ENCODE results near the gene MORN2. TPM values are rescaled to one million over a fixed set of nuclear protein-coding genes. Genes with fewer than 3 reads are reported as not detected.

Gene MORN2
- total RNA-seq, 1 donor from 2014 or later = 11.3 TPM

DNA sequence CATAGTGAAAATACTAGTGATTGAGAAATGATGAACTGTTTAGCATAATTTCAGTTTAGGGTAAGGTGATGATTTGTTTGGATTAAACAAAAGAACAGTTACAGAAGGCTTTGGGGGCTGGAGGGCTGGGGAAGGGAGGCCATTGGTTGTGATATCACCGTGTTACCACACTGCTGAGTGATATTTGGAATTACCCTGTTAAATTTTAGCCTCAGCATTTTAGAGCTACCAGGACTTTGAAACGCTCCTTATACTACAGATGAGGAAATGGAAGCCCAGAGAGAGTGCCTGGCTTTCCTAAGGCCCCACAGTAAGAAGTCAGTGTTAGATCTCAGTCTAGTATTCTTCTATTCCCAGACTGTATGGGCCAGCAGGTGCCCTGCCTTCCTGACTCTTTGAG is 29.5 kb downstream of the MORN2 start:
- Mint-ChIP-seq H3K4me1 (ENCODE audit: unreplicated experiment) (no peaks in the 10 kb centered on the region), H3K9me3 (ENCODE audit: unreplicated experiment) (no peaks in the 10 kb centered on the region), H3K36me3 (ENCODE audit: low read depth, unreplicated experiment) (no peaks in the 10 kb centered on the region), H3K27ac (ENCODE audit: unreplicated experiment) (no peak overlapping the region), H3K27me3 (ENCODE audit: unreplicated experiment) (no peaks in the 10 kb centered on the region), H3K4me3 (ENCODE audit: unreplicated experiment) (no peak overlapping the region)
- DNase-seq (ENCODE audit: low spot score) = no peak
- TF ChIP-seq, protein P1, sequence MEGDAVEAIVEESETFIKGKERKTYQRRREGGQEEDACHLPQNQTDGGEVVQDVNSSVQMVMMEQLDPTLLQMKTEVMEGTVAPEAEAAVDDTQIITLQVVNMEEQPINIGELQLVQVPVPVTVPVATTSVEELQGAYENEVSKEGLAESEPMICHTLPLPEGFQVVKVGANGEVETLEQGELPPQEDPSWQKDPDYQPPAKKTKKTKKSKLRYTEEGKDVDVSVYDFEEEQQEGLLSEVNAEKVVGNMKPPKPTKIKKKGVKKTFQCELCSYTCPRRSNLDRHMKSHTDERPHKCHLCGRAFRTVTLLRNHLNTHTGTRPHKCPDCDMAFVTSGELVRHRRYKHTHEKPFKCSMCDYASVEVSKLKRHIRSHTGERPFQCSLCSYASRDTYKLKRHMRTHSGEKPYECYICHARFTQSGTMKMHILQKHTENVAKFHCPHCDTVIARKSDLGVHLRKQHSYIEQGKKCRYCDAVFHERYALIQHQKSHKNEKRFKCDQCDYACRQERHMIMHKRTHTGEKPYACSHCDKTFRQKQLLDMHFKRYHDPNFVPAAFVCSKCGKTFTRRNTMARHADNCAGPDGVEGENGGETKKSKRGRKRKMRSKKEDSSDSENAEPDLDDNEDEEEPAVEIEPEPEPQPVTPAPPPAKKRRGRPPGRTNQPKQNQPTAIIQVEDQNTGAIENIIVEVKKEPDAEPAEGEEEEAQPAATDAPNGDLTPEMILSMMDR (IDR thresholded peaks at IDR 0.05; ENCODE audit: unreplicated experiment) = no peak

DNA sequence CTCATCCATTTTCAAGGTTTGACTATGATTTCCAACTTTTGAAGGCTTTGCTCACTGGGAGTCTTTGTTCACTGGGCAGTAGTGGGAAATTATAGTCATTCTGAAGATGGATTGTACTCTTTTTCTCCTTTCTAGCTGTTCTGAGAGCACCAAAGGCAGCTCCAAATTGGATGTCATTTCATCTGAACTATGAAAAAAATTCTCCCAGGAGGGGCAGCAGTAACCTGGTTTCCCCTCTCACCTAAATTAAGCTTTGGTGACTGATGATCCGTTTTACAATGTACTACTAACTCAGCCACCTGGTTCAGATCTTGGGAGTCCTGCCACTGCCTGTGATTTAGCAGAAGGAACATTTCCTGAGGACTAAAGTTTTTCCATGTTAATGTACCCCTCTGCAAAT is 31.5 kb downstream of the MORN2 start:
- Mint-ChIP-seq H3K4me3 (ENCODE audit: unreplicated experiment) (no peak overlapping the region), H3K27ac (ENCODE audit: unreplicated experiment) (no peak overlapping the region), H3K9me3 (ENCODE audit: unreplicated experiment) (no peaks in the 10 kb centered on the region), H3K27me3 (ENCODE audit: unreplicated experiment) (peaks cover 2% of the 10 kb centered on the region), H3K4me1 (ENCODE audit: unreplicated experiment) (no peaks in the 10 kb centered on the region), H3K36me3 (ENCODE audit: low read depth, unreplicated experiment) (no peaks in the 10 kb centered on the region)
- DNase-seq (ENCODE audit: low spot score) = no peak
- TF ChIP-seq, protein P1 (IDR thresholded peaks at IDR 0.05; ENCODE audit: unreplicated experiment) = no peak

DNA sequence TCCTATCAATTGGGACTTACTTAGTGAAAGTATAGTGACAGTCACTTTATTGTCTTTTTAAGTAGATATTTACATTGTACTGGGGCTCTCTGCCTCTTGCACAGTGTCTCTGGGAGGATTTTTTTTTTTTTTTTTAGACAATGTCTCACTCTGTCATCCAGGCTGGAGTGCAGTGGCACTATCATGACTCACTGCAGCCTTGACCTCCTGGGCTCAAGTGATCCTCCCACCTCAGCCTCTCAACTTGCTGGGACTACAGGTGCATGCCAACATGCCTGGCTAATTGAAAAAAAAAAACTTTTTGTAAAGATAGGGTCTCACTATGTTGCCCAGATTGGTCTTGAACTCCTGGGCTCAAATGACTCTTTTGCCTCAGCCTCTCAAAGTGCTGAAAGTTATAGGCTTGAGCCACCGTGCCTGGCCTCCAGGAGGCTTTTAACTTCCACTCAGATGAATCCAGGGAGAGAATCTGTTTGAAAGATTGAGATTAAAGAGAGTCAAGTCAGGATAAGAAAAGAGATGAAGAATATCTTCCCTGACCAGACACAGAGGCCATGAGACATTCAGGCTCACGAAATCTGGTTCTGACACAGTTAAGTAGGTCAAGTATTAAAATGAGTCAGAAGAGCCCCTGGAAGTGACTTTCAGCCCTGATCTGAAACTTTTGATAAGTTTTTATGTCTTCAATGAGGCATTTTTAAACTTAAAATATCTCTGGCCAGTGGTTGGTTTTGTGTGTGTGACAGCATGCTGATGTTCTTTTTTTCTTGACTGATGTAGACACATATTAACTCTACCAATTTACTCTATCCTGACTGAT is 32.2 kb downstream of the MORN2 start:
- Mint-ChIP-seq H3K9me3 (ENCODE audit: unreplicated experiment) (no peaks in the 10 kb centered on the region), H3K27me3 (ENCODE audit: unreplicated experiment) (peaks cover 2% of the 10 kb centered on the region), H3K4me3 (ENCODE audit: unreplicated experiment) (no peak overlapping the region), H3K27ac (ENCODE audit: unreplicated experiment) (no peak overlapping the region), H3K36me3 (ENCODE audit: low read depth, unreplicated experiment) (no peaks in the 10 kb centered on the region), H3K4me1 (ENCODE audit: unreplicated experiment) (no peaks in the 10 kb centered on the region)
- DNase-seq (ENCODE audit: low spot score) = no peak
- TF ChIP-seq, protein P1 (IDR thresholded peaks at IDR 0.05; ENCODE audit: unreplicated experiment) = no peak

DNA sequence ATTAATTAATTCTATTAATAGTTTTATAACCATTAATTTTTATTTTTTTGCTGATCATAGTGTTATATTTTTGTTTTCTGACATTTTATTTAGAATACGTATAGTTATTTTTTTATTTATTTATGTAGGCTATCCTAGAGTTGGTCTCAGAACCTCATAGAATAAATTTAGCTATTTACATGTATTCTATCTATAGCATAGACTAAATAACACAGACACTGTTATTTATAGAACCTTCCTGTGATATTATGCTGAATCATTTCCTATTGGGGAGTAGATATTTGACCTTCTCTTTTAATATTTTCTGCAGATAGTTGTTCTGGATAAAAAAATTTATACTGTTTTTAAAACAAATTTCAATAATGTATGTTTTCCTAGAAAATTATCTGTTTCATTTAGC is 34.1 kb downstream of the MORN2 start:
- no peak overlapping the region for H3K4me3 Mint-ChIP-seq (ENCODE audit: unreplicated experiment)
- no peak for DNase-seq (ENCODE audit: low spot score)
- no peaks in the 10 kb centered on the region for H3K36me3 Mint-ChIP-seq (ENCODE audit: low read depth, unreplicated experiment)
- no peaks in the 10 kb centered on the region for H3K9me3 Mint-ChIP-seq (ENCODE audit: unreplicated experiment)
- no peak overlapping the region for H3K27ac Mint-ChIP-seq (ENCODE audit: unreplicated experiment)
- TF ChIP-seq, protein P1 (IDR thresholded peaks at IDR 0.05; ENCODE audit: unreplicated experiment) = no peak
- H3K27me3 Mint-ChIP-seq (ENCODE audit: unreplicated experiment) = peaks cover 2% of the 10 kb centered on the region
- no peaks in the 10 kb centered on the region for H3K4me1 Mint-ChIP-seq (ENCODE audit: unreplicated experiment)

DNA sequence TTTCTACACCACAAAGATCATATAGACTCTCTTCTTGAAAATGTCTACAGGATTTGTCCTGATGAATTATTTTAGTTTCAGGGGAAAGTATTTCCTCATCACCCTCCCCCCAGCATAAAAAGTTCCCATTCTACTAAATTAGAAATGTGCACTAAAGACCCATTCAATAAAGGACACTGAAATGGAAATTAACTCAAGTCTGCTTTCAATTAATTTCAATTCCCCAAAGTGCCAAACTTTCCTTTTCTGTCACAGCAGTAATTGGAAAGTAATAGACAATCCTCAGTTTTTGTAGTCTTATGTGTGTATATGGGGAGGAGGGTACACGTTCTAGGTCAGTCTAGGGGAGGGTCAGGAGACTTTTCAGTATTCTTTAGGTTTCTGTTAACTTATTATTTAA is 35.4 kb downstream of the MORN2 start:
- H3K9me3 Mint-ChIP-seq (ENCODE audit: unreplicated experiment) = no peaks in the 10 kb centered on the region

More for the DNA sequence above, 35.4 kb downstream of the MORN2 start:
- no peaks in the 10 kb centered on the region for H3K36me3 Mint-ChIP-seq (ENCODE audit: low read depth, unreplicated experiment)
- H3K4me3 Mint-ChIP-seq (ENCODE audit: unreplicated experiment) = no peak overlapping the region
- peaks cover 2% of the 10 kb centered on the region for H3K27me3 Mint-ChIP-seq (ENCODE audit: unreplicated experiment)
- TF ChIP-seq, protein P1 (IDR thresholded peaks at IDR 0.05; ENCODE audit: unreplicated experiment) = no peak
- H3K27ac Mint-ChIP-seq (ENCODE audit: unreplicated experiment) = no peak overlapping the region
- H3K4me1 Mint-ChIP-seq (ENCODE audit: unreplicated experiment) = no peaks in the 10 kb centered on the region
- no peak for DNase-seq (ENCODE audit: low spot score)
